GM12878 (cell line): Measurements from ENCODE around the gene CCR2. TPM values are rescaled to one million over a fixed set of nuclear protein-coding genes. Genes with fewer than 3 reads are reported as not detected.

Source experiments
- ATAC-seq: fragments of 200-7000 bp; cut with Tn5 transposase; 3 replicates; pipeline ENCODE4 v1.9.1; 2020; ENCODE audit warnings: mild to moderate bottlenecking, moderate library complexity
- BruUV-seq: library from RNA; stranded (reverse); fragments of 400-500 nt; replicated peaks from 2 replicates; lab custom pipeline; 2021; lab: Mats Ljungman, UMichigan
- CTCF ChIA-PET: fragments of 300-600 bp; sonication (Branson Sonifier 250); formaldehyde crosslinking; extraction: SDS; loops from one replicate; lab custom pipeline; 2021; ENCODE audit warnings: inconsistent platforms; lab: Yijun Ruan, JAX
- POLR2A ChIA-PET: fragments of 350-600 bp; formaldehyde crosslinking; extraction: SDS; loops from one replicate; lab custom pipeline; 2021; ENCODE audit warnings: inconsistent platforms; lab: Charles Lee
- RAD21 ChIA-PET: fragments of 300-600 bp; sonication (Branson Sonifier 250); formaldehyde crosslinking; loops from one replicate; lab custom pipeline; 2023; ENCODE audit warnings: antibody characterized with exemption; ENCODE audit not compliant: unreplicated experiment; lab: Charles Lee
- SMC1A ChIA-PET: fragments of 300-600 bp; sonication (Branson Sonifier 250); formaldehyde crosslinking; loops from one replicate; lab custom pipeline; 2023; ENCODE audit not compliant: unreplicated experiment, uncharacterized antibody; lab: Charles Lee
- DNase-seq: peaks from one replicate; pipeline ENCODE4 v3.0.0-alpha.2; 2011; ENCODE audit warnings: low read depth, low spot score
- FAIRE-seq: peaks from 3 replicates; lab custom pipeline; 2011; peaks lifted over from hg19 to GRCh38; lab: Jason Lieb, UNC
- H2AFZ ChIP-seq: 2 replicates; pipeline ENCODE4 v1.6.0; 2011; ENCODE audit warnings: low read depth, low read length, control low read depth; ENCODE audit not compliant: control insufficient read depth
- H3K27ac ChIP-seq: 2 replicates; pipeline ENCODE4 v1.5.1; 2011; ENCODE audit warnings: control low read depth; ENCODE audit not compliant: control insufficient read depth, insufficient read depth
- H3K27me3 ChIP-seq, 2 experiments: replicated peaks in 1 of 2; 2 replicates each; pipeline versions ENCODE4 v1.6.0 to v1.6.1; 2011; ENCODE audit warnings: low read length in 1 of 2; ENCODE audit not compliant: control insufficient read depth in 2 of 2, insufficient read depth in 2 of 2
- H3K36me3 ChIP-seq, 2 experiments: 2 replicates each; pipeline ENCODE4 v1.5.1; 2011; ENCODE audit warnings: low read length in 1 of 2; ENCODE audit not compliant: control insufficient read depth in 2 of 2, insufficient read depth in 2 of 2
- H3K4me1 ChIP-seq: 2 replicates; pipeline ENCODE4 v1.6.1; 2011; ENCODE audit warnings: mild to moderate bottlenecking, low read length, moderate library complexity, mixed read lengths; ENCODE audit not compliant: control insufficient read depth, insufficient read depth
- H3K4me2 ChIP-seq: 2 replicates; pipeline ENCODE4 v1.6.0; 2011; ENCODE audit warnings: control low read depth; ENCODE audit not compliant: control insufficient read depth, insufficient read depth
- H3K4me3 ChIP-seq: fragments of 200-600 bp; sonication (generic); 2 replicates; pipeline ENCODE4 v1.5.1; 2016
- H3K79me2 ChIP-seq: 2 replicates; pipeline ENCODE4 v1.6.0; 2011; ENCODE audit warnings: low read length; ENCODE audit not compliant: control insufficient read depth, insufficient read depth
- H3K9ac ChIP-seq: 2 replicates; pipeline ENCODE4 v1.8.0; 2011; ENCODE audit warnings: low read length, control low read depth, mixed read lengths; ENCODE audit not compliant: control insufficient read depth, insufficient read depth
- H3K9me3 ChIP-seq: replicated peaks from 3 replicates; pipeline ENCODE4 v1.5.1; 2011; ENCODE audit warnings: mild to moderate bottlenecking, low read length; ENCODE audit not compliant: control insufficient read depth, insufficient read depth
- H4K20me1 ChIP-seq: 2 replicates; pipeline ENCODE4 v1.6.0; 2011; ENCODE audit not compliant: control insufficient read depth, insufficient read depth
- BCL11A ChIP-seq: IDR thresholded peaks from 2 replicates; pipeline ENCODE4 v1.6.1; 2011; ENCODE audit warnings: low read depth, low read length
- HCFC1 ChIP-seq: fragments of 150-350 bp; IDR thresholded peaks from 2 replicates; pipeline ENCODE4 v1.6.1; 2014; ENCODE audit warnings: low read length
- HDAC6 ChIP-seq: fragments of 200-600 bp; sonication (generic); IDR thresholded peaks from one replicate; pipeline ENCODE4 v1.8.0; 2017; ENCODE audit warnings: antibody characterized with exemption; ENCODE audit not compliant: unreplicated experiment
- IKZF1 ChIP-seq: fragments of 450-650 bp; conservative IDR thresholded peaks from 2 replicates; pipeline ENCODE4 v1.6.1; 2017; ENCODE audit warnings: antibody characterized with exemption, mild to moderate bottlenecking
- MEF2A ChIP-seq: IDR thresholded peaks from 2 replicates; pipeline ENCODE4 v1.6.1; 2011; ENCODE audit warnings: low read depth, mild to moderate bottlenecking, low read length, moderate library complexity; ENCODE audit not compliant: insufficient read depth
- MEF2B ChIP-seq: fragments of 450-650 bp; IDR thresholded peaks from 2 replicates; pipeline ENCODE4 v1.6.1; 2018; ENCODE audit warnings: mild to moderate bottlenecking, moderate library complexity; ENCODE audit not compliant: partially characterized antibody, poor library complexity, severe bottlenecking
- MYC ChIP-seq: IDR thresholded peaks from 2 replicates; pipeline ENCODE4 v1.6.1; 2011; ENCODE audit warnings: mild to moderate bottlenecking, low read length, moderate library complexity, inconsistent platforms; ENCODE audit not compliant: insufficient read depth, insufficient replicate concordance, insufficient read length, severe bottlenecking
- NR2C1 ChIP-seq: fragments of 450-650 bp; IDR thresholded peaks from 2 replicates; pipeline ENCODE4 v1.6.1; 2017; ENCODE audit warnings: antibody characterized with exemption, mild to moderate bottlenecking, moderate library complexity
- NR2F1 ChIP-seq: fragments of 450-650 bp; conservative IDR thresholded peaks from 2 replicates; pipeline ENCODE4 v1.6.1; 2017; ENCODE audit warnings: mild to moderate bottlenecking
- PML ChIP-seq: IDR thresholded peaks from 2 replicates; pipeline ENCODE4 v1.6.1; 2012; ENCODE audit warnings: low read length, inconsistent platforms
- POLR2AphosphoS2 ChIP-seq: IDR thresholded peaks from 2 replicates; pipeline ENCODE4 v1.6.1; 2011; ENCODE audit warnings: low read depth, mild to moderate bottlenecking, low read length, improper control_type of control experiment, moderate library complexity
- POLR2AphosphoS5 ChIP-seq: IDR thresholded peaks from 2 replicates; pipeline ENCODE4 v1.6.1; 2011; ENCODE audit warnings: mild to moderate bottlenecking, low read length, inconsistent platforms
- SMC3 ChIP-seq: IDR thresholded peaks from 2 replicates; pipeline ENCODE4 v1.6.1; 2011; ENCODE audit warnings: low read length, improper control_type of control experiment, borderline replicate concordance
- YBX1 ChIP-seq: fragments of 450-650 bp; IDR thresholded peaks from 2 replicates; pipeline ENCODE4 v1.6.1; 2016; ENCODE audit warnings: antibody characterized with exemption
- ZSCAN29 ChIP-seq: fragments of 450-650 bp; IDR thresholded peaks from 2 replicates; pipeline ENCODE4 v1.6.1; 2017; ENCODE audit warnings: mild to moderate bottlenecking, moderate library complexity
- ZZZ3 ChIP-seq: IDR thresholded peaks from 2 replicates; pipeline ENCODE4 v1.6.1; 2011; ENCODE audit warnings: low read depth; ENCODE audit not compliant: control insufficient read depth, insufficient read length
- WGBS: methylation state at CpG from one replicate; pipeline ENCODE4 v1.1.6; 2016; ENCODE audit warnings: low lambda C conversion rate; ENCODE audit not compliant: insufficient replicate concordance, insufficient coverage; ENCODE audit errors: missing lambda C conversion rate; 5-methylcytosine and 5-hydroxymethylcytosine counted together
- in situ Hi-C: fragments of 300-500 bp; cut with MboI; formaldehyde crosslinking; loops from 9 replicates; pipeline ENCODE4 v1.14.3; 2018; ENCODE audit warnings: mixed read lengths
- intact Hi-C: fragments of 100-400 bp; cut with micrococcal nuclease; formaldehyde crosslinking; loops from one replicate; pipeline ENCODE4 v1.14.2; 2022; ENCODE audit not compliant: unreplicated experiment
- polyA plus RNA-seq, 11 experiments: library from polyadenylated mRNA; depleted of rRNA in 4 of 11; unstranded in 6 of 11; stranded (reverse) in 5 of 11; fragments of >200 nt; fragmentation: Nextera tagmentation in 4 of 11; fragmentation: Illumina TruSeq in 1 of 11; extraction: Ambion mirVana in 4 of 11; extraction: Trizol in 1 of 11; gene quantifications; 1 replicate in 1 of 11; 2 replicates in 10 of 11; pipeline versions ENCODE4 v1.2.1 to v1.2.3, GENCODE V29; 2011 to 2016; ENCODE audit warnings: inconsistent platforms in 2 of 11, missing spikeins in 2 of 11, low read depth in 1 of 11
- total RNA-seq, 4 experiments: library from RNA; depleted of rRNA in 3 of 4; stranded (reverse); fragments of >200 nt in 3 of 4; fragmentation: Illumina TruSeq in 1 of 4; extraction: Trizol in 1 of 4; gene quantifications; 2 replicates each; pipeline versions ENCODE4 v1.2.1 to v1.2.3, GENCODE V29; 2013 to 2021
- TF ChIP-seq, protein P1 (sequence below): fragments of 450-650 bp; IDR thresholded peaks from 2 replicates; pipeline ENCODE4 v1.6.1; 2017; ENCODE audit warnings: antibody characterized with exemption, mild to moderate bottlenecking, moderate library complexity

Gene CCR2
- total and polyA plus RNA-seq, 10 of the 15 experiments (the other 5 are each of a cell fraction or from before 2014, with no cell fraction given) = 1.9 to 4.7 (median 3.5) TPM; not detected in 1

DNA sequence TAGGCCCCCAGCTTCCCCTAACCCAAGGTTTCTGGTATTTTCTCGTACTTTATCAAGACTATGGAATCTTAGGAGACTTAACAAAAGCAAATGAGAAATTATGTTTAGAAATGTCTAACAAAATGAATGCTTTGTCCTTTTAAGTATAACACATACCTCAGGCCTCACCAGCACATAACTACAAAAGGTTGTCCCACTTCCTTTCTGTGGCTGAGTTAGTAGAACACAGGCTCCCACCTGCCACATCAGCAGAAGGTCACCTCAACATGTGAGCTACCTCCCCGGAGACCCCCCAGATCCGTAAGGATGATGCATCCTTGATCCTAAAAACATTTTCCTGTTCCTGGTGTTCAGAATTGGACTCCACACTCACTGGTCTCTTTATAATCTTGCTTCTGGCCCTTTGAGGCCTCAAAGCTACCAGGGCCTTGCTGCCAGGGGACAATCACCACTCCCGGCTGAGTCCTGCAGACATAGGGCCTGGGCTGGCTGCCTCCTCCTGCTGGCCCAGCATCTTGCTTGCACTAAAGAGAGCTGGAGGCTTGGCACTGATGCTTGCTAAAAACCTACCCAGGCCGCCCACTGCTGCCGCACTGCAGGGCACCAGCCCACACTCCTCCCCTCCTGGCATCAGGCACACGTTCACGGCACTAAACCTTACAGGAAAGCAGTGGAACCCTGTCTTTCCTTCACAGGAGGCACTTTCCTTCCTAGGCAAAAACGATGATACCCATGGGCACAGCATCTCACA is 56.0 kb downstream of the CCR2 start:
- ChIA-PET CTCF (interaction anchor here (1.9 kb wide), 1 partner anchor 40 kb away, joined by 7 read pairs; the partner anchor contains the start of gene CCR5), POLR2A (no interaction called here), RAD21 (no interaction called here), SMC1A (interaction anchor here (1.3 kb wide), 1 partner anchor 32 kb away, joined by 3 read pairs; no protein-coding TSS in a partner anchor)
- BruUV-seq = no TSS peak
- ATAC-seq (no peak), DNase-seq (no peak), FAIRE-seq (no peak)
- TF ChIP-seq SMC3 (no peak), HDAC6 (no peak), YBX1 (no peak), ZSCAN29 (no peak), BCL11A (no peak), POLR2AphosphoS2 (no peak), IKZF1 (no peak), MEF2B (no peak), HCFC1 (no peak), PML (no peak), MYC (no peak), NR2C1 (no peak), POLR2AphosphoS5 (no peak), NR2F1 (no peak), ZZZ3 (no peak), MEF2A (no peak)
- TF ChIP-seq, protein P1, sequence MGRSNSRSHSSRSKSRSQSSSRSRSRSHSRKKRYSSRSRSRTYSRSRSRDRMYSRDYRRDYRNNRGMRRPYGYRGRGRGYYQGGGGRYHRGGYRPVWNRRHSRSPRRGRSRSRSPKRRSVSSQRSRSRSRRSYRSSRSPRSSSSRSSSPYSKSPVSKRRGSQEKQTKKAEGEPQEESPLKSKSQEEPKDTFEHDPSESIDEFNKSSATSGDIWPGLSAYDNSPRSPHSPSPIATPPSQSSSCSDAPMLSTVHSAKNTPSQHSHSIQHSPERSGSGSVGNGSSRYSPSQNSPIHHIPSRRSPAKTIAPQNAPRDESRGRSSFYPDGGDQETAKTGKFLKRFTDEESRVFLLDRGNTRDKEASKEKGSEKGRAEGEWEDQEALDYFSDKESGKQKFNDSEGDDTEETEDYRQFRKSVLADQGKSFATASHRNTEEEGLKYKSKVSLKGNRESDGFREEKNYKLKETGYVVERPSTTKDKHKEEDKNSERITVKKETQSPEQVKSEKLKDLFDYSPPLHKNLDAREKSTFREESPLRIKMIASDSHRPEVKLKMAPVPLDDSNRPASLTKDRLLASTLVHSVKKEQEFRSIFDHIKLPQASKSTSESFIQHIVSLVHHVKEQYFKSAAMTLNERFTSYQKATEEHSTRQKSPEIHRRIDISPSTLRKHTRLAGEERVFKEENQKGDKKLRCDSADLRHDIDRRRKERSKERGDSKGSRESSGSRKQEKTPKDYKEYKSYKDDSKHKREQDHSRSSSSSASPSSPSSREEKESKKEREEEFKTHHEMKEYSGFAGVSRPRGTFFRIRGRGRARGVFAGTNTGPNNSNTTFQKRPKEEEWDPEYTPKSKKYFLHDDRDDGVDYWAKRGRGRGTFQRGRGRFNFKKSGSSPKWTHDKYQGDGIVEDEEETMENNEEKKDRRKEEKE = no peak
- H3K27ac ChIP-seq = no peak overlapping the region
- H3K79me2 ChIP-seq = no peaks in the 10 kb centered on the region
- no peak overlapping the region for H3K4me3 ChIP-seq
- H3K27me3 ChIP-seq = no peaks in the 10 kb centered on the region
- 74% methylated on average over 9 of the region's 9 CpGs for WGBS
- H3K9ac ChIP-seq = no peak overlapping the region
- in situ Hi-C loops = no loop called here
- peaks cover 11% of the 10 kb centered on the region for H3K4me1 ChIP-seq
- H4K20me1 ChIP-seq = no peaks in the 10 kb centered on the region
- H3K4me2 ChIP-seq = no peak overlapping the region
- H3K36me3 ChIP-seq = no peaks in the 10 kb centered on the region
- no peaks in the 10 kb centered on the region for H3K9me3 ChIP-seq
- H2AFZ ChIP-seq = no peak overlapping the region
- intact Hi-C loops = no loop called here
